GM12873 (cell line): ENCODE measurements around the gene ZDHHC23.
A peak's percentile ranks its signal among the peaks of the same experiment; 100 is the strongest.

ENCODE experiments used
- CTCF ChIP-seq: IDR thresholded peaks from 2 replicates; pipeline ENCODE4 v1.5.1; 2012; ENCODE audit warnings: low read depth, mild to moderate bottlenecking, moderate library complexity, low read length, control low read depth; ENCODE audit not compliant: insufficient read depth; ENCODE audit errors: missing control alignments

ZDHHC23 gene

GRCh38 chr3:113947372-113948014, at the start of gene ZDHHC23:
ZDHHC23 (plus strand) TSS chr3:113948013; CDS start chr3:113948803, 790 bp downstream.
- TF ChIP-seq CTCF, result no peak

GRCh38 chr3:113898892-113899291, 48.9 kb upstream of the ZDHHC23 start:
- TF ChIP-seq CTCF, result no peak

- no peak for TF ChIP-seq CTCF
Observed at GRCh38 chr3:113906568-113907140, 41.2 kb upstream of the ZDHHC23 start.

- TF ChIP-seq CTCF, result no peak
Observed at GRCh38 chr3:113908133-113908532, 39.7 kb upstream of the ZDHHC23 start.

GRCh38 chr3:113910966-113911365, 36.8 kb upstream of the ZDHHC23 start:
- TF ChIP-seq CTCF, result no peak

GRCh38 chr3:113912552-113913236, 35.1 kb upstream of the ZDHHC23 start:
- peak; percentile 82 for TF ChIP-seq CTCF

- no peak for TF ChIP-seq CTCF
Observed at GRCh38 chr3:113914646-113915045, 33.2 kb upstream of the ZDHHC23 start.
